ENCODE data around the gene SLC25A17.

SLC25A17 gene

DNA sequence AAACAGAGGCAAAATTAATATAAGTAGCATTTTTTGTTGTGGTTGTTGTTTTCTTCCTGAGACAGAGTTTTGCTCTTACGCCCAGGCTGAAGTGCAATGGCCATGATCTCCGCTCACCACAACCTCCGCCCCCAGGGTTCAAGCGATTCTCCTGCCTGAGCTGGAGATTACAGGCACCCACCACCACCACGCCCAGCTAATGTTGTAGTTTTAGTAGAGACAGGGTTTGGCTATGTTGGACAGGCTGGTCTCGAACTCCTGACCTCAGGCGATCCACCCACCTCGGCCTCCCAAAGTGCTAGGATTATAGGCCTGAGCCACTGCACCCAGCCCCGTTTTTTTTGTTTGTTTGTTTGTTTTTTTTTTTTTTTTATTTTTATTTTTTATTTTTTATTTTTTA lies 75.4 kb downstream of the SLC25A17 start:
- H3K9me3 ChIP-seq (ENCODE audit: low read depth, low read length) = no peaks in the 10 kb centered on the region
- no peak overlapping the region for H3K4me3 ChIP-seq
- no peak for DNase-seq (ENCODE audit: low read depth, low spot score)
- TF ChIP-seq FOXP2 (optimal IDR thresholded peaks at IDR 0.05; ENCODE audit: control extremely low read depth, extremely low read length, insufficient read depth) = no peak
- no peak for TF ChIP-seq EZH2 (IDR thresholded peaks at IDR 0.05)
- TF ChIP-seq POLR2AphosphoS5 (IDR thresholded peaks at IDR 0.05; ENCODE audit: borderline replicate concordance, low read depth, low read length) = no peak
- H3K9ac ChIP-seq (ENCODE audit: insufficient read length) = no peak overlapping the region
- H3K36me3 ChIP-seq (ENCODE audit: insufficient read depth, low read length) = no peaks in the 10 kb centered on the region
- H3K27ac ChIP-seq = no peak overlapping the region

DNA sequence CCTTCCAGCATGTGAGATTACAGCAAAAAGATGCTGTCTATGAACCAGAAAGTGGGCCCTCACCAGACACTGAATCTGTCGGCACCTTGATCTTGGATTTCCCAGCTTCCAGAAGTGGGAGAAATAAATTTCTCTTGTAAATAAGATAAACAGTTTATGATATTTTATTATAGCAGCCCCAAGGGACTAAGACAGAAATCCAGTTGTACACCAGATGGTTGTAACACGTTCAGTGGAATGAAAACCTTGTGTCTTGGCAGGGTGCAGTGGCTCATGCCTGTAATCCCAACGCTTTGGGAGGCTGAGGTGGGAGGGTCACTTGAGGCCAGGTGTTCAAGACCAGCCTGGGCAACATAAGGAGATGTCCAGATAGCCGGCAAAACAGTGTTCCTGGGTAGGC lies 78.0 kb downstream of the SLC25A17 start:
- no peak for DNase-seq (ENCODE audit: low read depth, low spot score)
- no peaks in the 10 kb centered on the region for H3K36me3 ChIP-seq (ENCODE audit: insufficient read depth, low read length)
- no peak overlapping the region for H3K27ac ChIP-seq
- no peak overlapping the region for H3K9ac ChIP-seq (ENCODE audit: insufficient read length)
- TF ChIP-seq FOXP2 (optimal IDR thresholded peaks at IDR 0.05; ENCODE audit: control extremely low read depth, extremely low read length, insufficient read depth) (no peak), POLR2AphosphoS5 (IDR thresholded peaks at IDR 0.05; ENCODE audit: borderline replicate concordance, low read depth, low read length) (no peak), EZH2 (IDR thresholded peaks at IDR 0.05) (no peak)
- H3K9me3 ChIP-seq (ENCODE audit: low read depth, low read length) = no peaks in the 10 kb centered on the region
- H3K4me3 ChIP-seq = no peak overlapping the region

DNA sequence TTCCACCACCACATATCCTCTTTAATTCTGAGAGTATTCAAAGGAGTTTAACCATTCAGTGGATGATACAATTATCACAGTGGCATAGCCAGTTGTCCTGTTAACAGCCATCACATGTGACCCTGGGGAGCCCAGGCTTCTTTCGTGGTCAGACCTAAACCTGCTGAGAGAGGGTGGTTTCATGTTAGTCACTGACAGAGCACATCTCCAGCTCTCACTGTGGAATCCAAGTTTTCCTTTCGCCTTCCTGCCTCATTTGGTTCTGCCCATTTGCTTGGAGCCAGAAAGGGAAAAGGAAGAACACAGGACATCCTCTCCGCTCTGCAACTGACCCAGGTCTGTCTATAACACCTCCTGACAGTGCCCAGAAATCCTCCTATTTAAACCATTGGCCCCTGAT lies 79.4 kb downstream of the SLC25A17 start:
- Histone ChIP-seq H3K4me3 (no peak overlapping the region), H3K27ac (no peak overlapping the region), H3K36me3 (ENCODE audit: insufficient read depth, low read length) (no peaks in the 10 kb centered on the region), H3K9ac (ENCODE audit: insufficient read length) (no peak overlapping the region), H3K9me3 (ENCODE audit: low read depth, low read length) (no peaks in the 10 kb centered on the region)
- TF ChIP-seq EZH2 (IDR thresholded peaks at IDR 0.05) = no peak
- TF ChIP-seq POLR2AphosphoS5 (IDR thresholded peaks at IDR 0.05; ENCODE audit: borderline replicate concordance, low read depth, low read length) = no peak
- no peak for TF ChIP-seq FOXP2 (optimal IDR thresholded peaks at IDR 0.05; ENCODE audit: control extremely low read depth, extremely low read length, insufficient read depth)
- no peak for DNase-seq (ENCODE audit: low read depth, low spot score)

DNA sequence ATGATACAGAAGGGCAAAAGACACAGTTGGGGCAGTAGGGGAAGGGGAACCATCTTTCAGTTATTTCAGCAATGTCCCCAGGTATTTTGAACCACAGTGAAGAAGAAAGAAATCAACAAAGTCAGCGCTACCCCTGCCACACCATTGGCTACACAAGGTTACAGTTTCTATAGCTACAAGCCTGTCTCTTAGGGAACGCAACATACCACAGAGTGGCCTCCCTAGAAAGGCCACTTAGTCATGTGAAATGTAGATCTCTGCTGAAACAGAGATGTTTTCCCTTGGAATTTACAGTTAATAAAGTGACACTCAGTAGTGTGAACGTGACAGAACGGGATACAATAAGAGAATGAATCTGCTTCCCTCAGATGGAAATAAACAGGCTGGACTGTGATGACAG lies 85.2 kb downstream of the SLC25A17 start:
- no peak for DNase-seq (ENCODE audit: low read depth, low spot score)
- H3K36me3 ChIP-seq (ENCODE audit: insufficient read depth, low read length) = no peaks in the 10 kb centered on the region
- no peak for TF ChIP-seq EZH2 (IDR thresholded peaks at IDR 0.05)
- TF ChIP-seq POLR2AphosphoS5 (IDR thresholded peaks at IDR 0.05; ENCODE audit: borderline replicate concordance, low read depth, low read length) = no peak
- no peak for TF ChIP-seq FOXP2 (optimal IDR thresholded peaks at IDR 0.05; ENCODE audit: control extremely low read depth, extremely low read length, insufficient read depth)
- no peak overlapping the region for H3K9ac ChIP-seq (ENCODE audit: insufficient read length)
- peaks cover 4% of the 10 kb centered on the region; the same call in 1 of the 2 replicates for H3K9me3 ChIP-seq (ENCODE audit: low read depth, low read length)
- no peak overlapping the region for H3K4me3 ChIP-seq
- no peak overlapping the region for H3K27ac ChIP-seq

DNA sequence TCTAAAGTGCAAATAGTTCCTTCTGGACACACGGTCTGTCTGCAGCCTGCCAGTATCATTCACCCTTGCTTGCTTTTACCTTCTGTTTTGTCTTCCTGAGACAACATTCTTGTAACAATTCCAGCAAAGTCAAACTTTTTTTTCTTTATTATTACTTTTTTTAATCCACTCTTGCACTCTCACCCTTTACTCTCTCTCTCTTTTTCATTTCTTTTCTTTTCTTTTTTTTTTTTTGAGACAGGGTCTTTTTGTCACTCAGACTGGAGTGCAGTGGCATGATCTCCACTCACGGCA lies 86.2 kb downstream of the SLC25A17 start:
- Histone ChIP-seq H3K9ac (ENCODE audit: insufficient read length) (peak overlapping the region; percentile 15), H3K9me3 (ENCODE audit: low read depth, low read length) (peaks cover 4% of the 10 kb centered on the region; the same call in 1 of the 2 replicates), H3K27ac (no peak overlapping the region), H3K4me3 (no peak overlapping the region), H3K36me3 (ENCODE audit: insufficient read depth, low read length) (no peaks in the 10 kb centered on the region)
- no peak for DNase-seq (ENCODE audit: low read depth, low spot score)
- TF ChIP-seq FOXP2 (optimal IDR thresholded peaks at IDR 0.05; ENCODE audit: control extremely low read depth, extremely low read length, insufficient read depth) = no peak
- TF ChIP-seq POLR2AphosphoS5 (IDR thresholded peaks at IDR 0.05; ENCODE audit: borderline replicate concordance, low read depth, low read length) = no peak
- TF ChIP-seq EZH2 (IDR thresholded peaks at IDR 0.05) = no peak

DNA sequence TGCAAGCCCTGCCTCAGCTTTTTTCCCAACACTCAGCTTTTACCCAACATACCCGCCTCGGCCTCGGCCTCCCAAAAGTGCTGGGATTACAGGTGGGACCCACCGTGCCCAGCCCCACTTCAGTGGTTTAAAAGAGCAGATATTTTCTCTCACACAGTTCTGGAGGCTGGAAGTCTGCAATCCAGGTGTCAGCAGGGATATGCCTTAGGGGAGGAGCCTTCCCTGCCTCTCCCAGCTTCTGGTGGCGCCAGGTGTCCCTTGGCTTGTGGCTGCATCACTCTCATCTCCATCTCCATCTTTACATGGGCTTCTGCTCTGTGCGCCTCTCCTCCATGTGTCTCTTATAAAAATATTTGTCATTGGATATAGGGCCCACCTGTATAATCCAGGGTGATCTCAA lies 89.9 kb downstream of the SLC25A17 start:
- no peak overlapping the region for H3K27ac ChIP-seq
- DNase-seq (ENCODE audit: low read depth, low spot score) = no peak
- TF ChIP-seq POLR2AphosphoS5 (IDR thresholded peaks at IDR 0.05; ENCODE audit: borderline replicate concordance, low read depth, low read length) = no peak
- no peak for TF ChIP-seq FOXP2 (optimal IDR thresholded peaks at IDR 0.05; ENCODE audit: control extremely low read depth, extremely low read length, insufficient read depth)
- TF ChIP-seq EZH2 (IDR thresholded peaks at IDR 0.05) = no peak
- no peak overlapping the region for H3K4me3 ChIP-seq
- peaks cover 4% of the 10 kb centered on the region; the same call in 1 of the 2 replicates for H3K9me3 ChIP-seq (ENCODE audit: low read depth, low read length)
- no peaks in the 10 kb centered on the region for H3K36me3 ChIP-seq (ENCODE audit: insufficient read depth, low read length)
- no peak overlapping the region for H3K9ac ChIP-seq (ENCODE audit: insufficient read length)

DNA sequence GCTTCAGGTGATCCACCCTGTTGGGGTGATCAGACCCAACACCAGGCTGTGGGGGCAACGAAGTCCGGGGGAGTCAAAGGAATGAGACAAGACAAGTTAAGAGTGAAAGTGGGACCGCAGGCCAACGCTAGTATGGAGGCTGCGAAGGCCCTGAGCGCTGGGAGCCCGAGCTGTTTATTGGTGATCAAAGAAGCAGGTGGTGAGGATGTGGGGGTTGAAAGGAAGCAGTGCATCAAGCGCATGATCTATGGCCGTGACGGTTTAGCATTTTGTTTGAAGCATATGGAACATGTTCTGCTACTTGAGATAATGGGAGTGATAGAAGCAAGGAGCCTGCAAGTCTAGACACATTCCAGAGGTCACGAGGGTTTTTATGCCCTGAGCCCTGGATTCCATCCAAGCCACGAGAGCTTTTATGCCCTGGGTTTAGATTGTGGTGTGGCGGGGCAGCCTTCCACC lies 90.4 kb downstream of the SLC25A17 start:
- Histone ChIP-seq H3K9me3 (ENCODE audit: low read depth, low read length) (peaks cover 4% of the 10 kb centered on the region; the same call in 1 of the 2 replicates), H3K4me3 (no peak overlapping the region), H3K27ac (no peak overlapping the region), H3K36me3 (ENCODE audit: insufficient read depth, low read length) (no peaks in the 10 kb centered on the region), H3K9ac (ENCODE audit: insufficient read length) (no peak overlapping the region)
- TF ChIP-seq EZH2 (IDR thresholded peaks at IDR 0.05) (no peak), POLR2AphosphoS5 (IDR thresholded peaks at IDR 0.05; ENCODE audit: borderline replicate concordance, low read depth, low read length) (no peak), FOXP2 (optimal IDR thresholded peaks at IDR 0.05; ENCODE audit: control extremely low read depth, extremely low read length, insufficient read depth) (no peak)
- DNase-seq (ENCODE audit: low read depth, low spot score) = no peak

DNA sequence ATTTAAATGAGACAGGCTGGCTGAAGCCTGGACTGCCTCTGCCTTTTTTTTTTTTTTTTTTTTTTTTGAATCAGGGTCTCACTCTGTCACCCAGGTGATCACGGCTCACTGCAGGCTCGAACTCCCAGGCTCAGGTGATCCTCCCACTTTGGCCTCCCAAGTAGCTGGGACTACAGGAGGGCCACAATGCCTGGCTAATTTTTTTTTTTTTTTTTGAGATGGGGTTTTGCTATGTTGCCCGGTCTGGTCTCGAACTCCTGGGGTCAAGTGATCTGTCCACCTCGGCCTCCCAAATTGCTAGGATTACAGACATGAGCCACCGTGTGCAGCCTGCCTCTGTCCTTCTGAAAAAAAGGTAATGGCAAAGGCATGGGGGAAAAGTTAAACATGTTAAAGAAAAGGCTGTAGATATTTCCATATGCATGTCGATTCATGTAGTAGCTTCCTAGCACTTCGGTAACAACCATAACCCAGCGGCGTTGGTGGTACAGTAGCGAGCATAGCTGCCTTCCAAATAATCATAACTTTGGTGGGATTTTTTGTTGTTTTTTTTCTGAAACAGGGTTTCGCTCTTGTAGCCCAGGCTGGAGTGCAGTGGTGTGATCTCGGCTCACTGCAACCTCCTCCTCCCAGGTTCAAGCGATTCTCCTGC lies 91.1 kb downstream of the SLC25A17 start:
- Histone ChIP-seq H3K27ac (no peak overlapping the region), H3K9ac (ENCODE audit: insufficient read length) (no peak overlapping the region), H3K36me3 (ENCODE audit: insufficient read depth, low read length) (no peaks in the 10 kb centered on the region), H3K9me3 (ENCODE audit: low read depth, low read length) (peaks cover 4% of the 10 kb centered on the region; the same call in 1 of the 2 replicates), H3K4me3 (no peak overlapping the region)
- TF ChIP-seq EZH2 (IDR thresholded peaks at IDR 0.05) (no peak), FOXP2 (optimal IDR thresholded peaks at IDR 0.05; ENCODE audit: control extremely low read depth, extremely low read length, insufficient read depth) (no peak), POLR2AphosphoS5 (IDR thresholded peaks at IDR 0.05; ENCODE audit: borderline replicate concordance, low read depth, low read length) (no peak)
- no peak for DNase-seq (ENCODE audit: low read depth, low spot score)

Data from SK-N-MC (cell line).